KMS-11 (cell line): ENCODE measurements around the gene AATF.

Experiments used
- H2AFZ ChIP-seq: fragments of 200-600 bp; sonication (generic); 2 replicates; pipeline ENCODE4 v1.6.1; 2016; ENCODE audit warnings: antibody characterized with exemption, mixed run types, low read depth
- H3K27ac ChIP-seq: fragments of 200-600 bp; sonication (generic); 2 replicates; pipeline ENCODE4 v1.6.1; 2016; ENCODE audit warnings: mild to moderate bottlenecking, mixed run types
- H3K27me3 ChIP-seq: fragments of 200-600 bp; sonication (generic); 2 replicates; pipeline ENCODE4 v1.6.1; 2017; ENCODE audit warnings: mild to moderate bottlenecking, low read depth, mixed run types, moderate library complexity; ENCODE audit not compliant: insufficient read depth
- H3K36me3 ChIP-seq: fragments of 200-600 bp; sonication (generic); 2 replicates; pipeline ENCODE4 v1.6.1; 2017; ENCODE audit warnings: mild to moderate bottlenecking, mixed run types; ENCODE audit not compliant: insufficient read depth
- H3K4me1 ChIP-seq: fragments of 200-600 bp; sonication (generic); 2 replicates; pipeline ENCODE4 v1.6.1; 2016; ENCODE audit warnings: mild to moderate bottlenecking, low read depth, mixed run types; ENCODE audit not compliant: poor library complexity, severe bottlenecking
- H3K4me2 ChIP-seq: fragments of 200-600 bp; sonication (generic); 2 replicates; pipeline ENCODE4 v1.7.0; 2016; ENCODE audit warnings: mild to moderate bottlenecking, mixed run types
- H3K4me3 ChIP-seq: fragments of 200-600 bp; sonication (generic); IDR thresholded peaks from 2 replicates; pipeline ENCODE4 v1.6.1; 2017; ENCODE audit warnings: low read depth, low read length, mixed read lengths; ENCODE audit not compliant: insufficient read depth
- H3K79me2 ChIP-seq: fragments of 200-600 bp; sonication (generic); 2 replicates; pipeline ENCODE4 v1.6.1; 2016; ENCODE audit warnings: low read depth, mixed run types; ENCODE audit not compliant: insufficient read depth
- H3K9ac ChIP-seq: fragments of 200-600 bp; sonication (generic); 2 replicates; pipeline ENCODE4 v1.6.1; 2016; ENCODE audit warnings: mild to moderate bottlenecking, mixed run types
- H4K20me1 ChIP-seq: fragments of 200-600 bp; sonication (generic); 2 replicates; pipeline ENCODE4 v1.6.1; 2016; ENCODE audit warnings: mild to moderate bottlenecking, mixed run types; ENCODE audit not compliant: insufficient read depth
- TF ChIP-seq, protein P1 (sequence below): fragments of 200-600 bp; sonication (generic); conservative IDR thresholded peaks from 2 replicates; pipeline ENCODE4 v1.6.1; 2017; ENCODE audit warnings: low read depth, mild to moderate bottlenecking, antibody characterized with exemption, low read length, moderate library complexity, mixed read lengths

AATF gene

DNA sequence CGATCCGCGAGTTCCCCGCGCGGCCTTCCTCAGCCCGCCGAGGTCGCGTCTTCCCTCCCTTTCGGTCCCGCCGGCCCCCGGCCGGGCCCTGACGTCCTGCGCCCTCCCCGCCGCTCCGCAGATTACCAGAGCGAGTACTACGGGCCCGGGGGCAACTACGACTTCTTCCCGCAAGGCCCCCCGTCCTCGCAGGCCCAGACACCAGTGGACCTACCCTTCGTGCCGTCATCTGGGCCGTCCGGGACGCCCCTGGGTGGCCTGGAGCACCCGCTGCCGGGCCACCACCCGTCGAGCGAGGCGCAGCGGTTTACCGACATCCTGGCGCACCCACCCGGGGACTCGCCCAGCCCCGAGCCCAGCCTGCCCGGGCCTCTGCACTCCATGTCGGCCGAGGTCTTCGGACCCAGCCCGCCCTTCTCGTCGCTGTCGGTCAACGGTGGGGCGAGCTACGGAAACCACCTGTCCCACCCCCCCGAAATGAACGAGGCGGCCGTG, 6.1 kb upstream of the AATF start:
- Histone ChIP-seq H3K79me2 (no peaks in the 10 kb centered on the region), H3K27me3 (peaks cover 54% of the 10 kb centered on the region), H3K4me1 (no peaks in the 10 kb centered on the region), H2AFZ (no peak overlapping the region), H3K4me3 (no peak overlapping the region), H3K4me2 (no peak overlapping the region), H4K20me1 (no peaks in the 10 kb centered on the region), H3K27ac (no peak overlapping the region), H3K36me3 (no peaks in the 10 kb centered on the region), H3K9ac (no peak overlapping the region)
- TF ChIP-seq, protein P1, sequence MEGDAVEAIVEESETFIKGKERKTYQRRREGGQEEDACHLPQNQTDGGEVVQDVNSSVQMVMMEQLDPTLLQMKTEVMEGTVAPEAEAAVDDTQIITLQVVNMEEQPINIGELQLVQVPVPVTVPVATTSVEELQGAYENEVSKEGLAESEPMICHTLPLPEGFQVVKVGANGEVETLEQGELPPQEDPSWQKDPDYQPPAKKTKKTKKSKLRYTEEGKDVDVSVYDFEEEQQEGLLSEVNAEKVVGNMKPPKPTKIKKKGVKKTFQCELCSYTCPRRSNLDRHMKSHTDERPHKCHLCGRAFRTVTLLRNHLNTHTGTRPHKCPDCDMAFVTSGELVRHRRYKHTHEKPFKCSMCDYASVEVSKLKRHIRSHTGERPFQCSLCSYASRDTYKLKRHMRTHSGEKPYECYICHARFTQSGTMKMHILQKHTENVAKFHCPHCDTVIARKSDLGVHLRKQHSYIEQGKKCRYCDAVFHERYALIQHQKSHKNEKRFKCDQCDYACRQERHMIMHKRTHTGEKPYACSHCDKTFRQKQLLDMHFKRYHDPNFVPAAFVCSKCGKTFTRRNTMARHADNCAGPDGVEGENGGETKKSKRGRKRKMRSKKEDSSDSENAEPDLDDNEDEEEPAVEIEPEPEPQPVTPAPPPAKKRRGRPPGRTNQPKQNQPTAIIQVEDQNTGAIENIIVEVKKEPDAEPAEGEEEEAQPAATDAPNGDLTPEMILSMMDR, result no peak

DNA sequence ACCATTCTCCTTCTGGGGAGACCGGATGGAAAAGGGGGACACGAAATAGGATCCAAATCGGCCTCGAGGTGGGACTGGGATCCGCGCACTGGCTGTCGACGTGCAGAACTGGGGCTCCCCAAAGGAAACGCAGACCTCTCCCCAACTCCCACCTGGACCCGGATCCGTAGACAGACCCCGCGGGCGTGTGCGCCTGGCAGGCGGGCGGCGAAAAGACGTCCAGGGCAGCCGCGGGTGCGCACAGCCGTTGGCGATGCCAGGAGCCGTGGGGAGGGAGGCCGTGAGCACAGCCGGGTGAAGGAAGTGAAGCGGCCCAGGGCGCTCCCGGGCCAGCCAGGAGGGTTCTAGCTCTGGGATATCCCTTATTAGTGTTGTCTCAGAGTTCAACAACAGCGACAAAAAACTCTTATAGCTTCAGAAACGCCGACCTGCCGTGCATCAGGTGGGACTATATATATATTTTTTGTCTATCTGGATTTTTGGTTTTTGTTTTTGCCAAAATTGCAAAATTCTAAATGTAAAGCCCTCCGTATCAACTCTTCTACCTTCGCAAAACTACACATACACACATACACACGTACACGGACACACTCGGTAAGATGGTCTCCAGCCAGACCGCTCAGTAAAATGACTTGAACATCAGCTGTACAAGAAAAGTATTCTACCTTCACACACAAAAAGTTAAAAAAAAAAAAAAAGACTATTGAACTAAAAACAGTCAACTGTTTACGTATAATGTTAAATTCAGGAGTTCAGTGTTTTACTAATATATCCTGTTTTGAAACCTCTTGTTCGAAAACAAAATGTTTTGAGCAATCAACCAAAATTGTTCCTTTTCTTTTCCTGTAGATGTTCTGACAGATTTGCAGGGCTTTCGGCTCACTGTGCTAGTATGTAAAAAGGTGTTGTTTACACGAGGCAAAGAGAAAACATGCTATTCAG, 5.2 kb upstream of the AATF start:
- no peak overlapping the region for H2AFZ ChIP-seq
- no peak overlapping the region for H3K27ac ChIP-seq
- H3K4me2 ChIP-seq, result no peak overlapping the region
- no peaks in the 10 kb centered on the region for H3K79me2 ChIP-seq
- H3K9ac ChIP-seq, result no peak overlapping the region
- H3K36me3 ChIP-seq, result no peaks in the 10 kb centered on the region
- TF ChIP-seq, protein P1, result no peak
- peaks cover 7% of the 10 kb centered on the region for H3K4me1 ChIP-seq
- H4K20me1 ChIP-seq, result no peaks in the 10 kb centered on the region
- H3K4me3 ChIP-seq, result no peak overlapping the region
- peaks cover 46% of the 10 kb centered on the region for H3K27me3 ChIP-seq

DNA sequence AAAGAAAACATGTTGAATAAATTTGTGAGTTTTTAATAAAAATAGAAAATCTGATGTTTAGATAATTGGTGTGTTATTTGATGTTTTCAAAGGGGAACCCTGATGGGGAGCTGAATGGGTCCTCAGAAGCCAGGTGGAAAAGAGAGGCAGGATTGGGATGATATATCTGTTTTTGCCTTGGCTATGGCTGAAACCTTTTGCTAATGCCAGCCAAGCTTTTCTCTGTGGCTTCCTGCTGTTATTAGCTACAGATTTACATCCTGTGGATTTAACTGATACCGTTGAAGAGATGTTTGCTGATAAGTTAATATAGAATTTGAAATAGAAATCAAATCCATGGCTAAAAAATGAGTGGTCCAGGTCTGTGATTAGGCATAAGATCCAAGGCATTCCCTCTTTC, 4.2 kb upstream of the AATF start:
- Histone ChIP-seq H3K4me1 (peaks cover 7% of the 10 kb centered on the region), H3K27me3 (peaks cover 35% of the 10 kb centered on the region), H3K4me2 (no peak overlapping the region), H2AFZ (no peak overlapping the region), H3K79me2 (peaks cover 6% of the 10 kb centered on the region), H3K36me3 (no peaks in the 10 kb centered on the region), H3K4me3 (no peak overlapping the region), H3K27ac (no peak overlapping the region), H4K20me1 (no peaks in the 10 kb centered on the region), H3K9ac (no peak overlapping the region)
- TF ChIP-seq, protein P1, result no peak

DNA sequence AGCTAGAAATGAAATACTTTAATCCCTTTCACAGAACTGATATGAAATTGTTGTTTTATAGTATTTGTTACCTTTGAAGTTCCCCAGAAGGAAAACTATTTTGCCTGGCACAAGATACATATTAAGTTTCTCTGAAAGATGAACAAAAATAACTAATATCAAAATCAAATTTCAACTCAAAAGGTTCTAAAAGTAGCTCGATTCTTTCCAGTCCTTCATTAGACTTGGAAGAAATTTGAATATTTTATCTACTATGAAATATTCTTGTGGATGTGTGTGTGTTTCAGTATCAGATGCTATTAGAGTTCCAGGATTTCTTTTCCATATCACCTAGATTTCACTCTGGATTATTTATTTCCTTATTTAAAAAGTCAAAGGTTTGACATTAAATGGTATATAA, 3.6 kb upstream of the AATF start:
- H3K9ac ChIP-seq, result no peak overlapping the region
- H4K20me1 ChIP-seq, result no peaks in the 10 kb centered on the region
- H3K4me1 ChIP-seq, result peaks cover 9% of the 10 kb centered on the region
- TF ChIP-seq, protein P1, result no peak
- no peak overlapping the region for H2AFZ ChIP-seq
- peaks cover 32% of the 10 kb centered on the region for H3K27me3 ChIP-seq
- no peak overlapping the region for H3K4me2 ChIP-seq
- no peaks in the 10 kb centered on the region for H3K36me3 ChIP-seq
- H3K4me3 ChIP-seq, result no peak overlapping the region
- H3K79me2 ChIP-seq, result peaks cover 12% of the 10 kb centered on the region
- H3K27ac ChIP-seq, result no peak overlapping the region
